SU-DHL-6 (cell line): ENCODE data around the gene PTPRN2.

Experiments used
- EZH2phosphoT487 ChIP-seq: fragments of 200-600 bp; sonication (generic), shearing (Covaris generic); conservative IDR thresholded peaks from 2 replicates; pipeline ENCODE4 v1.6.1; 2018; ENCODE audit warnings: mild to moderate bottlenecking, antibody characterized with exemption, low read length, moderate library complexity, mixed read lengths
- TF ChIP-seq, protein P1 (sequence below): fragments of 200-600 bp; sonication (generic); IDR thresholded peaks from one replicate; pipeline ENCODE4 v1.5.1; 2017; ENCODE audit warnings: antibody characterized with exemption, mild to moderate bottlenecking, low read length, moderate library complexity; ENCODE audit not compliant: insufficient read depth, poor library complexity, severe bottlenecking

GRCh38 chr7:158366916-158367633, 220.5 kb downstream of the PTPRN2 start:
- TF ChIP-seq, protein P1, sequence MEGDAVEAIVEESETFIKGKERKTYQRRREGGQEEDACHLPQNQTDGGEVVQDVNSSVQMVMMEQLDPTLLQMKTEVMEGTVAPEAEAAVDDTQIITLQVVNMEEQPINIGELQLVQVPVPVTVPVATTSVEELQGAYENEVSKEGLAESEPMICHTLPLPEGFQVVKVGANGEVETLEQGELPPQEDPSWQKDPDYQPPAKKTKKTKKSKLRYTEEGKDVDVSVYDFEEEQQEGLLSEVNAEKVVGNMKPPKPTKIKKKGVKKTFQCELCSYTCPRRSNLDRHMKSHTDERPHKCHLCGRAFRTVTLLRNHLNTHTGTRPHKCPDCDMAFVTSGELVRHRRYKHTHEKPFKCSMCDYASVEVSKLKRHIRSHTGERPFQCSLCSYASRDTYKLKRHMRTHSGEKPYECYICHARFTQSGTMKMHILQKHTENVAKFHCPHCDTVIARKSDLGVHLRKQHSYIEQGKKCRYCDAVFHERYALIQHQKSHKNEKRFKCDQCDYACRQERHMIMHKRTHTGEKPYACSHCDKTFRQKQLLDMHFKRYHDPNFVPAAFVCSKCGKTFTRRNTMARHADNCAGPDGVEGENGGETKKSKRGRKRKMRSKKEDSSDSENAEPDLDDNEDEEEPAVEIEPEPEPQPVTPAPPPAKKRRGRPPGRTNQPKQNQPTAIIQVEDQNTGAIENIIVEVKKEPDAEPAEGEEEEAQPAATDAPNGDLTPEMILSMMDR: no peak
- no peak for TF ChIP-seq EZH2phosphoT487
